GM18502 (cell line): Measurements from ENCODE around the gene KMT2A.
"Not testable (repeated sequence)": the region's sequence is repeated elsewhere in the genome, so short reads cannot be mapped to it uniquely, and the experiment has no call there.

Experiments
- ATAC-seq: cut with Tn5 transposase; IDR thresholded peaks from one replicate; pipeline ENCODE4 v1.9.1; 2021; ENCODE audit warnings: mild to moderate bottlenecking; ENCODE audit not compliant: unreplicated experiment, poor library complexity

Gene KMT2A

GRCh38 chr11:118434553-118435289, 1.6 kb upstream of the KMT2A start:
- ATAC-seq = no peak

GRCh38 chr11:118435290-118435892, 901 bp upstream of the KMT2A start:
- peak; percentile 28 for ATAC-seq

- ATAC-seq = no peak
Measured at GRCh38 chr11:118436639-118437207, 431 bp downstream of the KMT2A start.

- ATAC-seq = no peak
Measured at GRCh38 chr11:118437208-118438125, 1.2 kb downstream of the KMT2A start.

GRCh38 chr11:118438314-118438931, 2.1 kb downstream of the KMT2A start:
- no peak for ATAC-seq

- ATAC-seq = no peak
Measured at GRCh38 chr11:118439646-118440045, 3.4 kb downstream of the KMT2A start.

GRCh38 chr11:118441770-118442275, 5.5 kb downstream of the KMT2A start:
- ATAC-seq = no peak

- ATAC-seq = no peak
Measured at GRCh38 chr11:118442301-118442700, 6.0 kb downstream of the KMT2A start.

GRCh38 chr11:118442908-118443589, 6.8 kb downstream of the KMT2A start:
- no peak for ATAC-seq

- ATAC-seq = no peak
Measured at GRCh38 chr11:118443590-118444218, 7.4 kb downstream of the KMT2A start.

GRCh38 chr11:118447423-118447822, 11.1 kb downstream of the KMT2A start:
- ATAC-seq = no peak

GRCh38 chr11:118448294-118448693, 12.0 kb downstream of the KMT2A start:
- peak; percentile 79 for ATAC-seq

GRCh38 chr11:118449316-118449918, 13.1 kb downstream of the KMT2A start:
- ATAC-seq = no peak

- ATAC-seq = no peak
Measured at GRCh38 chr11:118450451-118450850, 14.2 kb downstream of the KMT2A start.

- no peak for ATAC-seq
Measured at GRCh38 chr11:118462178-118462577, 25.9 kb downstream of the KMT2A start.

GRCh38 chr11:118468968-118469367, 32.7 kb downstream of the KMT2A start:
- ATAC-seq = not testable (repeated sequence)

- ATAC-seq = no peak
Measured at GRCh38 chr11:118471030-118471429, 34.7 kb downstream of the KMT2A start.

GRCh38 chr11:118473537-118473936, 37.2 kb downstream of the KMT2A start:
- ATAC-seq = no peak

- ATAC-seq = no peak
Measured at GRCh38 chr11:118476676-118477075, 40.4 kb downstream of the KMT2A start.
